ENCODE measurements around the gene UFSP1.
"Not testable (repeated sequence)": the region's sequence is repeated elsewhere in the genome, so short reads cannot be mapped to it uniquely, and the experiment has no call there.

The UFSP1 gene

DNA sequence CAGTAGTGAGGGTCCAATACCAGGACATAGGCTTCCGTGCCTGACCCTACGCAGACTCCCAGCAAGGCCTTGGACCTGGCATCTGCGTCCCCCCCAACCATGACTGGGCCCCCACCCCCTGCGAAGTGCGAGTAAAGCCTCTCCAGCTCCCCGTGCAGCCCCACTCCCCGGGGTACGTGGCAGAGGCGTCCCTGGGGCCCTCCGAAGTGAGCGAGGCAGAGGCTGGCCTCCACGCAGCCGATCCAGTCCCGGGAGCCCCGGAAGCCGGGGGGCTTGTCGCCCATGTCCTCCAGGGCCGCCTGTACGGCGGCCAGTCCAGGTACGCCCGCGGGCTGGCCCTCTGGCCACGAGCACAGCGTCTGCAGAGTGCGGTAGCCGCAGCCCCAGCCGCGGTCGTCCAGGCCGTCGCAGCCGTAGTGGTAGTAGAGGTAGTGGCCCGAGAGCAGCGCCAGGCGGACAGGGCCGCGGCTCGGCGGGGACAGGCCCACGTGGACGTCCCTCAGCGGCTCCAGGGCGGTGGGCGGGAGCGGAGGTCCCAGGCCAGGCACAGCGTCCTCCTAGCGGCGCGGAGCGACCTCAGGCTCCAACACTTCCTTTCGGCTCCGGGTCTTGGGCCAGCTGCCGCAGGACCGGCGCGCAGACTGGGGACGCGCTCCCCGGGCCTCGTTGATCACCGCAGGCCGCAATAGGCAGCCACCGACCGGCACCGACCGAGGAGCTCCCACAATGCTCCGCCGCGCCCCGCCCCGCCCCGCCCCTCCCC lies at the start of gene UFSP1:
TSS of gene UFSP1 (minus strand) at position 728 of the 763 bp plus-strand sequence. CDS start at position 284, 444 bp downstream.
- DNase-seq (ENCODE audit: low spot score): no peak

DNA sequence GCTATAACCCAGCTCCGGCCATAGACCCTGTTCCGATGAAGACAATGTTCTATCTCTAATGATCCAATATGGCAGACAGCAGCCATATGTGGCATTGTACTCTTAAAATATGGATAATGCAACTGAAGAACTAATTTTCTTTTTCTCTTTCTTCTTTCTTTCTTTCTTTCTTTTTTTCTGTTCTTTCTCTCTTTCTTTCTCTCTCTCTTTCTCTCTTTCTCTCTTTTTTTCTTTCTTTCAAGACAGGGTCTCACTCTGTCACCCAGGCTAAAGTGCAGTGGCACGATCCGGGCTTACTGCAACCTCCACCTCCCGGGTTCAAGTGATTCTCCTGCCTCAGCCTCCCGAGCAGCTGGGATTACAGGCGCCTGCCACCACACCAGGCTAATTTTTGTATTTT lies 46.7 kb upstream of the UFSP1 start:
- DNase-seq (ENCODE audit: low spot score): not testable (repeated sequence)

DNA sequence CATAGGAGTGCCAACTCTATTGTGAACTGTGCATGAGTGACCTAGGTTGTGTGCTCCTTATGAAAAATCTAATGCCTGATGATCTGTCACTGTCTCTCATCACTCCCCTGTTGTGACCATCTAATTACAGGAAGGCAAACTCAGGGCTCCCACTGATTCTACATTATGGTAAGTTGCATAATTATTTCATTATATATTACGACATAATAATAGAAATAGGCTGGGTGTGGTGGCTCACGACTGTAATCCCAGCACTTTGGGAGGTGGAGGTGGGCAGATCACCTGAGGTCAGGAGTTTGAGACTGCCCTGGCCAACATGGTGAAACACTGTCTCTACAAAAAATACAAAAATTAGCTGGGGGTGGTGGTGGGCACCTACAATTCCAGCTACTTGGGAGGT lies 45.9 kb upstream of the UFSP1 start:
- not testable (repeated sequence) for DNase-seq (ENCODE audit: low spot score)

DNA sequence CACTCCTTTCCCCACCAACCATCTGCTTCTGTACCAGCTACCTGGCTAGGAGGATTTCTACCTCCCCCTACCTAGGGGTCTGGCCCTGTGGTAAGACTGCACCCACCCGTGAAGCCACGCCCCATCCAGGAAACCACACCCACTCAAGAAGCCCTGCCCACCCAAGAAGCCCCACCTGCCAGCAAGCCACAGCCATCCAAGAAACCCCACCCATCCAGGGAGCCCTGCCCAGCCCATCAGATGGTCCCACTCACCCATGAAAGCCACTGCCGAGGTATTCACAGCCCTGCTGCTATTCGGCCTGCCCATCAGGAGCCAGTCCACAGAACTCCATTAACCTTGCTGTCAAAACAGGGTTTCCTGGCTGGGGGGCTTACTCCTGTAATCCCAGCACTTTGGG lies 44.2 kb upstream of the UFSP1 start:
- DNase-seq (ENCODE audit: low spot score): no peak

DNA sequence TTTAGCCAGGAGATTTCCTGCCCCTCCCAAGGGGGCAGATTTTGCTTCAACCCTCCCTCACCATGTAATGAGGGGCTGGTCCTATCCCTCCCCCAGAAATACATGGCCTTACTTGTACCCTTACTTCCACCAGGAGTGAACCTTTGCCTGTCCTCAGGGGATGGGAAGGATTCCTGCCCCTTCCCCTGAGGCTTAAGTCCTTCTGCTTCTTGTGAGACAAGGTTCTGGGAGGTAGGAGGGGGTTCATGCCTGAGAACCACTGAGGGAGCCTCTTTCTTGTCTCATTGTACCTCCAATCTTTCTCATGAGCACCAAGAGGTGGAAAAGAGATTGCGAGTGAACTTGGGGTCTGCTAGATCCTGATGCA lies 40.3 kb upstream of the UFSP1 start:
- no peak for DNase-seq (ENCODE audit: low spot score)

DNA sequence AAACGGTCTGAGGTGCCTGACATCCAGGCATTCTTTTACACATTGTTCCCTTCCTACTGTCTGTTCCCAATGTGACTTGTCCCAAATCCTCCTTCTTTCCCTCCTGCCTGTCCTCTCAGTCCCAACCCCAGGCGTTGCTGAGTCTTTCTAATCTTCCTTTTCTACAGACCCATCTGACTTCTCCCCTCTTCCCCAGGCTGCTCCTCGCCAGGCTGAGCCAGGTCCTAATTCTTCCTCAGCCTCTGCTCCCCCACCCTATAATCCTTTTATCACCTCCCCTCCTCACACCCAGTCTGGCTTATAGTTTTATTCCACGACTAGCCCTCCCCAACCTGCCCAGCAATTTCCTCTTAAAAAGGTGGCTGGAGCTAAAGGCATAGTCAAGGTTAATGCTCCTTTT lies 34.1 kb upstream of the UFSP1 start:
- DNase-seq (ENCODE audit: low spot score): not testable (repeated sequence)

DNA sequence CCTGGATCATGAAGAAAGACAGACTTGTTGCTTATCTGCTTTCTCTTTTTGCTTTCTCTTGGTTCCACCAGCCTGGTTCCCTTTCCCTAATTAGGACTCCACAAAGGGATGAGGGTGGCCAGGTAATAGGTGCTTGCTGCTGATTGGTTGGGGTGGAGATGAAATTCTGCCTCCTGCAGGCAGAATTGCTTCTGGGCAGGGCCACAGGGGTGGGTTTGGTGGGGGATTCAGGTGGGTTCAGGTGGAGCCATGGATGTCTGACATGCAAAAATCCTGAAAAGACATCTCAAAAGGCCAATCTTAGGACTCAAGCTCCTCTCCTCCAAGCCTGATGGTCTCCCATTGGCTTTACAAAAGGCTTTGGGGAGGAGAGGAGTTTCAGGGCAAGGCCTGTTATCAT lies 31.5 kb upstream of the UFSP1 start:
- no peak for DNase-seq (ENCODE audit: low spot score)

DNA sequence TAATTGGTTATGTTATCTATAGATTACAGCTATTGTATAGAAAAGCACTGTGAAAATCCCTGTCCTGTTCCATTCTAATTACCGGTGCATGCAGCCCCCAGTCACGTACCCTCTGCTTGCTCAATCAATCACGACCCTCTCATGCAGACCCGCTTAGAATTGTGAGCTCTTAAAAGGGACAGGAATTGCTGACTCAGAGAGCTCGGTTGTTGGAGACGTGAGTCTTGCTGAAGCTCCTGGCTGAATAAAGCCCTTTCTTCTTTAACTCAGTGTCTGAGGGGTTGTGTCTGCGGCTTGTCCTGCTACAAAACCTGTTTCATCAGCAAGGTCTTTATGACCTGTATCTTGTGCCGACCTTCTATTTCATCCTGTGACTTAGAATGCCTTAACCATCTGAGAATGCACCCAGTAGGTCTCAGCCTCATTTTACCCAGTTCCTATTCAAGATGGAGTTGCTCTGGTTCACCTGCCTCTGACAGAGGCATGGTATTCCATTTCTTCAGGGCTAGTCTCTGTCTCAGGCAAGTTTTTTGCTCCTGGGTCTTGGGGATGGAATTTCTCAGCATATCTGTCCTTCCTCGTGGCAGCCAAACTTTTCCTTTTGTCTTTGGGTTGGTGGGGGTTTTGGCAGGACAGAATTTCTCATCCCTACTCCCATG lies 30.4 kb upstream of the UFSP1 start:
- not testable (repeated sequence) for DNase-seq (ENCODE audit: low spot score)

DNA sequence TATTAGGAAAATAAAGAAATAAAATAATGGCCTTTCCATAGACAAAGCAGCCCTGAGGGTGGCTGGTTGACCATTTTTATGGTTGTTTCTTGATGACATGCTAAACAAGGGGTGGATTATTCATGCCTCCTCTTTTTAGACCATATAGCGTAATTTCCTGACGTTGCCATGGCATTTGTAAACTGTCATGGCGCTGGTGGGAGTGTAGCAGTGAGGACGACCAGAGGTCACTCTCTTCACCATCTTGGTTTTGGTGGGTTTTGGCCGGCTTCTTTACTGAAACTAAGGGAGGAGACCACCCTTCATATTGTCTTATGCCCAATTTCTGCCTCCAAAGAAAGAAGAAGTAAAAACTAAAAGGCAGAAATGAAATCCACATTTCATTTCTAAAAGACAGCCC lies 29.8 kb upstream of the UFSP1 start:
- DNase-seq (ENCODE audit: low spot score): not testable (repeated sequence)

DNA sequence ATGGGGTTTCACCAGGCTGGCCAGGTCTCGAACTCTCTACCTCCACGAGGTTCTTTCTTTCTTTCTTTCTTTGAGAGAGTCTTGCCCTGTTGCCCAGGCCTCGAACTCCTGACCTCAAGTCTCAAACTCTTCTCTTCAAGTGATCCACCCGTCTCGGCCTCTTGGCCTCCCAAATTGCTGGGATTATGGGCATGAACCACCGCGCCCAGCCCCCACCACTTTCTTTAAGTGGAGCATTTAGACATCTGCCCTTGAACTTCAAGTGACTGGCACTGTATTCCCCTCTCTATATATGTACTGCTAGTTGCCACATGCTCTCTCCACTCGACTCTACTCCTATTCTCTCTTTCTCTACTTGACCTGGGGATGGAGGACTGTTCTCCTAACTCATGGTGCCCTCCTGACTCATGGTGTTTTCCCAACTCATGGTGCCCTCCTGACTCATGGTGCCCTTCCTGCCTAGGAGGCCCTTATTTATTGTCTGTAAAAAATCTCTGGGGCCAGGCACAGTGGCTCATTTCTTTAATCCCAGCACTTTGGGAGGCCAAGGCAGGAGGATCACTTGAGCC lies 25.4 kb upstream of the UFSP1 start:
- DNase-seq (ENCODE audit: low spot score): no peak

DNA sequence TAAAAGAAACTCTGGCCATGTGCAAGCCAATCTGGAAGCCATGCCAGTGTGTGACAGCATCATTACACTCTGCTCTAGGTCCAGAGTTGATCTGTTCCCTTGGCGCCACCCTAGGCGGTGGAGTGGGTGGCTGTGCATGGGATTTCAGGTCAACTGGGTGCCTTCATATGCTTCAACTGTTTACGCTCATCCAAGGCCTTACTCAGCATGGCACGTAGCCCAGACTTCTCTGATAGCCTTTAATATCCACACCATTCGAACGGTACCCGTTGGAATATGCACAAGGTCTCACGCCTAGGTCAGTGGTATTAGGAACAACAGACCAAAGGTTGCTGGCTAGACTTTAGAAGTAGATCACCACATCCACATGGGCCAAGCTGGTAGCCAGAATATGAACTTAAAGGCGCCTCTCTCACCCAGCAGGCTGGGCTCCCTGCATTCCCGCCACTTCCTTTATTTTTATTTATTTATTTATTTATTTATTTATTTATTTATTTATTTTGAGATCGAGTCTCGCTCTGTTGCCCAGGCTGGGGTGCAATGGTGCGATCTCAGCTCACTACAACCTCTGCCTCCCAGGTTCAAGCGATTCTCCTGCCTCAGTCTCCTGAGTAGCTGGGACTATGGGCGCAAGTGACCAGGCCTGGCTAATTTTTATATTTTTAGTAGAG lies 24.8 kb upstream of the UFSP1 start:
- DNase-seq (ENCODE audit: low spot score): no peak

DNA sequence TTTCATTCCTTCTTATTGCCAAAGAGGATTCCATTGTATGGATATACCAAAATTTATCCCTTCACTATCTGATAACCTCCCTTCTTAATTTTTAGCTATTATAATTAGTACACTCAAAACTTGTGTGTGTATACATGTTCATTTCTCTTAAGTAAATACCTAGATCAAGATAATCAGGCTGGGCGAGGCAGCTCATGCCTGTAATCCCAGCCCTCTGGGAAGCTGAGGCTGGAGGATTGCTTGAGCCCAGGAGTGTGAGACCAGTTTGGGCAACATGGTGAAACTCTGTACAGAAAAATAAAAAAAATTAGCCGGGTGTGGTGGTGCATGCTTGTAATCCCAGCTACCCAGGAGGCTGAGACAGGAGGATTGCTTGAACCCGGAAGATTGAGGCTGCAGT lies 22.0 kb upstream of the UFSP1 start:
- DNase-seq (ENCODE audit: low spot score): no peak

DNA sequence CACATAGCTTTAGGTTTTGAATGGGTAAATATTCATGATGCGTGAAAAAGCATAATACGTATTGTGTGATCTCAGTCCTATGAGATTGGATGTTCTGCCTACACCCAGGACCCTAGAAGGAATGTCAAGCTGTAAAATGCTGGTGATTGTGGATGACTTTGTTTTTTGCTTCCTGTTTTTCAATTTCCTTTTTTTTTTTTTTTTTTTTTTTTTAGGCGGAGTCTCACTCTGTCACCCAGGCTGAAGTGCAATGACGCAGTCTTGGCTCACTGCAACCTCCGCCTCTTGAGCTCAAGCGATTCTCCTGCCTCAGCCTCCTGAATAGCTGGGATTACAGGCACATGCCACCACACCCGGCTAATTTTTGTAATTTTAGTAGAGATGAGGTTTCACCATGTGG lies 20.9 kb upstream of the UFSP1 start:
- not testable (repeated sequence) for DNase-seq (ENCODE audit: low spot score)

DNA sequence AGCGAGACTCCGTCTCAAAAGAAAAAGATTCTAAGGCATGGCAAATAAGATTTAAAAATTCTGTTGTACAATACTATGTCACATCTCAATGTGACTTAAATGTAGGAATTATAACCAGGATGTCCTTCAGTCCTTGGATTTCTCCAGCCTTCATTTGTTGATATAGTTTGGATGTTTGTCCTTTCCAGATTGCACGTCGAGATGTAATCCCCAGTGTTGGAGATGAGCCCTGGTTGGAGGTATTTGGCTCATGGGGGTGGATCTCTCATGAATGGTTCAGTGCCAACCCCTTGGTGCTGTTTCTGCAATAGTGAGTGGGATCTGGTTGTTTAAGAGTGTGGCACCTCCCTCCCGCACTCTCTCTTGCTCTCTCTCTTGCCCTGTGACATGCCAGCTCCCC lies 19.0 kb upstream of the UFSP1 start:
- no peak for DNase-seq (ENCODE audit: low spot score)

DNA sequence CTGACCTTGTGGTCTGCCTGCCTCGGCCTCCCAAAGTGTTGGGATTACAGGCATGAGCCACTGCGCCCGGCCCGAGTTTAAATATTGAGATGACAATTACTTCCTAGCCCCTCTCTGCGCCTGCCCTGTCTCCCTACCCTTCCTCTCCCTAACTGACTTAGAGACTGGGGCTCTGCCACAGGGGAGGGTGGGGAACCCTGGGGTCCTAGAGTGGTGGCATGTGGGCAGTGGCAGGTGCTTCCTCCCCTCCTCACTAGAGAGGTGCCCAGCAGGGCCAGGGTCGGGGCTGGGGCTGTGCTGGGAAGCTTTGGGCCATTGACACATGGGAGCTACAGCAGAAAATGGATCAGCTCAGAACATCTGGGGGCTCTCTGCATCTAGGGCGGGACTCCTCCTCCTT lies 13.1 kb upstream of the UFSP1 start:
- peak; percentile 1 for DNase-seq (ENCODE audit: low spot score)

DNA sequence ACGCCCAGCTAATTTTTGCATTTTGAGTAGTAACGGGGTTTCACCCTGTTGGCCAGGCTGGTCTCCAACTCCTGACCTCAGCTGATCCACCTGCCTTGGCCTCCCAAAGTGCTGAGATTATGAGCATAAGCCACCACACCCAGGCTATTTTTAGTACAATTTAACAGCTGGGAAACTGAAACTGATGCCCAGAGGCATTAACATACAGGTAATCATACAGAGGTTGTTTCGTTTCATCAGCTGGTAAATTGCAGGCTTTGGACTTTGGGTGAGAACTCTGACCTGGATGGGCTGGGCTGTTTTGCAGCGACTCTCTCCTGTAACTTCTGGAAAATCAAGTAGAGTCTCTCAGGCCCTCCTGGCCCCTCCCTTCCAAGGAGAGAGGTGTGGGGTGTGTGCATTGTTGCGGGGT lies 12.4 kb upstream of the UFSP1 start:
- DNase-seq (ENCODE audit: low spot score): peak; percentile 2

DNA sequence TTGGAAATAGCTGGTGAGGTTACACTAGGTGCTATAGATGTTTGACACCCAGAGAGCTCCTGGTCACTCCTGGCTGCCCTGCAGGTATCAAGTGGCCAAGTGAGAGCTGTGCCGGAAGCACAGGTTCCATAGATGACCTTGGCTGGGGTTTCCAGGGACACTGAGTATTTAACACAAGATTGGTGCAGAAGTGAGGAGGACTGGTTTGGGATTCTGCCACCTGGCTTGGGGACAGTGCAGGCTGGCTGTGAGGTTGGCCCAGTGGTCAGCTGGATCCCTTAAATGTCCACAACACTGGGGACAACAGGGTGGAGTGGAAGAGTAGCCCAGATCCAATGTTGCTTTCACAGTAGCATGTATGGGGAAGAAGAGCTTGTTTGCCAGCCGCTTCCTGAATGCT lies 11.5 kb upstream of the UFSP1 start:
- no peak for DNase-seq (ENCODE audit: low spot score)

DNA sequence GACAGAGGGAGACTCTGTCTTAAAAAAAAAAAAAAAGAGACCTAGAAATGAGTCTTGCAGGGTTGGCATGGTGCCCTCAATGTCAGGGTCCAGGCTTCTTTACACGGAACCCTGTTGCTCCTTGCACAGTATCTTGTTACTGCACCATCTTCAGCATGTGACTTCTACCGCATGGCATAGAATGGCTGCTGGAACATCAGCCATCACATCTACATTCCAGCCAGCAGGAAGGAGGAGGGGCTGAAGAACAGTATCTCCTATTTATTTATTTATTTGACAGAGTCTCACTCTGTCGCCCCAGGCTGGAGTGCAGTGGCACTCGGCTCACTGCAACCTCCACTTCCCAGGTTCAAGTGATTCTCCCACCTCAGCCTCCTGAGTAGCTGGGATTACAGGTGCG lies 9.9 kb upstream of the UFSP1 start:
- no peak for DNase-seq (ENCODE audit: low spot score)

DNA sequence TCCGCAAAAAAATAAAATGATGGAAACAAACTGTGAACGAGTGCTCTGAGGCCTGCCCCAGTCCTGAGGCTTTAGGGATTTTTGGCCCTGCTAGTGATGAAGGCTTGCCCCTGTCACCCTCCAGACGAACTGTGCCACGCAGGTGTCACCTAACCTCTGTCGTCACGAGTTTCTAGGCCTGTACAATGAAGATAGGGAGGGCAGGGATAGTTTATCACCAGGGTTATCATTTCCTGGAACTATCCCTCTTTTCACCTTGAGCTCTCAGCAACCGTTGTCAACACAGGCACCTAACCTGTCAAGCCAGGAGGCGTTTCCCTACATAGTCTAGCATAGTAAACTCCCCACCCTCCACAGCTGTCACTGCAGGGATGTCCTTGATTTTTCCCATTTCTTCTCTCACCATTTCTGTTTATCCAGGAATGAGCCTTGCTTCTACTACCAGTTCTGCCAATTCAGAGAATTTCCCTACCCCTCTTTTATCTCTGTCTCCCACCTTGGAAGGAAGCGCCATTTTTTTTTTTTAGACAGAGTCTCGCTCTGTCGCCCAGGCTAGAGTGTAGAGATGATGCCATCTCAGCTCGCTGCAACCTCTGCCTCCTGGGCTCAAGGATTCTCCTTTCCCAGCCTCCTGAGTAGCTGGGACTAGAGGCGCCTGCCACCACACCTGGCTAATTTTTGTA lies 8.4 kb upstream of the UFSP1 start:
- DNase-seq (ENCODE audit: low spot score): no peak

DNA sequence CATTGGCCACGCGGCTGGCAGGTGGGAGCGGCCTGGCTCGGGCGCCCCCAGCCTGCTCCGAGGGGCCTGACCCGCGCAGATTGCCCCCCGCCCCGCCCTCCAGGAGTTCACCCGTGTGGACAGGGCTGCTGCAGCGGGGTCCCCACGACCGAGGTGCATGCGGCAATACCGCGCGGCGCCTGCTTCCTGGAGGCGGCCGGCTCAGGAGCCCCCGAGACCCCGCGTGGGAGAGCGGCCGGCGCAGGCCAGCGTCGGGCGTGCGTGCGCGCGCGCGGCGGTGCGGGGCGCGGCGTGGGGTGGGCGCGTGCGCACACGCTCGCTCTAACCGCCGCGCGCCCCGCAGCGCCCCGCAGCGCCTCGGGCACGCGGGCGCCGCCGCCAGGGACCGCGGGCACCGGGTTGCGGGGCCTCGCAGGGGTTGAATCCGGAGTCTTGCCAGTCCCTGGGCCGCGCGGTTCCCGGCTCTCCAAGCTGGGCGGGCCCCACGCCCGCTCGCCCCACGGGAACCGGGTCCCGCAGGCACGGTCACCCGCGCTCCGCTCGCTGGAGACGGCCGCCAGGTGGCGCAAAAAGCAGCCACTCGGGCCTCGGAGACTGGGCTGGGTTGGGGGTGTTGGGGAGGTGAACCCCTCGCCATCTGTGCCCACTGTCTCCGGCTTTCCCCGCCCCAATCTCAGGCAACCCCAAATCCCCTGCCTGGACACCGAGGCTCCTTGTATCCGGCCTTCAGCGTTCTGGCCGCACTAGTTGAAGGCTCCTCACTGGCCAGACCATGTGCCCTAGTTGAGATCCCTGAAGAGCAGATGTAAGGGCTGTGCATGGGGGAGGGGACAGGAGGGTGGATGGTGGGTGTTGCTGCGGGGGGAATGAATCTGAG lies 7.5 kb upstream of the UFSP1 start:
- DNase-seq (ENCODE audit: low spot score): peak; percentile 63

Data from AG08396 (cell line).